ENCODE data around the gene PTPRO.

PTPRO gene

GRCh38 chr12:15458008-15458407 is 135.7 kb downstream of the PTPRO start:
- no peak for DNase-seq

DNA sequence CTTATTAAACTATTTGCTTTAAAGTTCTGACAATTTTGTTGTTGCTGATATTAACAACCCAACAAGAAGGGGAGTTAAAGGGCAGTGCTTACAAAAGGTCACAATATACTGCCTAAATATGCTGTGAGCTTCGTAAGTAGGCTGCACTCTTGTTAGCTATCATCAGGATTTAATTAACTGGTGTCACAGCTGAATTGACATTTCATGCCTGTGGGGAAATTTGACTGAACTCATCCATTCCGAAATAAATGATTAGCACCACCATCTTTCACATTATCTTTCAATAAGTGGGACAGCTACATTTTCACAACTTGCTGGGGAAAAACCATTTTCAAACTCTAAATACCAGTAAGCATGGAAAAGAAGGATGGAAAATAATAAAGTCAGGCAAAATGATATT is 146.6 kb downstream of the PTPRO start:
- DNase-seq = no peak

DNA sequence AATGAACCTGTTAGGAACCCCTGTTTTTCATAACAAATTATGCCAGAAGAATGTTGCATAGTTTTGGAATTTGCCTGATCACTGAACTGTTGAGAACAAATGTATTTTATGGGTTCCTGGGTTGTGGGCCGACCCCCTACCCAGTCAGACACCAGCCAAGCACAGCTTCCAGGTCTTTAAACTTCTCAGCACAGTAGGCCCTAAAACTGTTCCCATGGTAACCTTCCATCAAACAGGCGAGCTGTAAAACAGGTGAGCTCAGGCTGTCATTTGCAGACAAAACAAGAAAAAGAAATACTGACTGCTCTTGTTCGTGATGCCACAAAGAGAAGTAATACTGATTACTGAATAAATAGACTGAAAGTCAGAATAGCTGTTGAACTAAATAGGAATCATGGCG is 147.0 kb downstream of the PTPRO start:
- peak in 1 of 2 experiments; percentile 55 for DNase-seq

- DNase-seq = no peak
These were observed 149.7 kb downstream of the PTPRO start for GRCh38 chr12:15472036-15472435.

DNA sequence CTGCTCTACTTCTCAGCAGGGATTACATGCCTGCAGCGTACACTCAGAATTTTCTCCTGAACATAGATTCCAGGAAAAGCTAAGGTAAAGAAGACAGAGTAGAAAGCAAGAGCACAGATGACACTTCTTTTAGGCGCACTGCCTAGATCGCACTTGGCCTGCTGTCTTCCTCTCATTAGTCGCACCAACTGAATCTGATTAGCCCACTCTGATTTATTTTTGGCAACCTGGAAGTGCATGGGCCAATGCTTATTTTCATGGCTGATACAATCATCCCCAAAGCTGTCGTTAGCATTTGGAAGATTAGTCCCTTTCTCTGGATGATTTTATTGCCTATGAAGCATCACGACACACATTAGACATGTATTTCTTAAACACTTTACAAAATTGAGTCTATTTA is 152.5 kb downstream of the PTPRO start:
- DNase-seq = peak in 1 of 2 experiments; percentile 8

GRCh38 chr12:15477761-15478160 is 155.5 kb downstream of the PTPRO start:
- DNase-seq = no peak

GRCh38 chr12:15481846-15482245 is 159.5 kb downstream of the PTPRO start:
- no peak for DNase-seq

DNA sequence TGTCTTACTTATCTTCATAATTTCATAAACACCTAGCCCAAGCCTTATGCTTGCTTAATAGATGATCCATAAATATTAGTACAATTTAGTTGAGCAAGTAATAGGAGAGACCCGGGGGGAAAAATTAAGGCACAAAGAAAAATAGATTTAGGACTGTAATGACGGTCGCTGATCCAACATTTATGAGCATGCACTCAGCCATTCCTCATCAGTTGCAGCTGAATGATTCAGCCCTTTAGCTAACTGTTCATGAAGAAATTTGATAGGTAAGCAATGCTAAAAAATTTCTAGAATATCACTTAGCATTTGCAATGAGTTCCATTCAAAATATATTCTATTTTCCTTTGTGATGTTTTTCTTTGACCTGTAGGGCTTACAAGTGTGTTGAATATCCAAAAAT is 163.2 kb downstream of the PTPRO start:
- DNase-seq = no peak

DNA sequence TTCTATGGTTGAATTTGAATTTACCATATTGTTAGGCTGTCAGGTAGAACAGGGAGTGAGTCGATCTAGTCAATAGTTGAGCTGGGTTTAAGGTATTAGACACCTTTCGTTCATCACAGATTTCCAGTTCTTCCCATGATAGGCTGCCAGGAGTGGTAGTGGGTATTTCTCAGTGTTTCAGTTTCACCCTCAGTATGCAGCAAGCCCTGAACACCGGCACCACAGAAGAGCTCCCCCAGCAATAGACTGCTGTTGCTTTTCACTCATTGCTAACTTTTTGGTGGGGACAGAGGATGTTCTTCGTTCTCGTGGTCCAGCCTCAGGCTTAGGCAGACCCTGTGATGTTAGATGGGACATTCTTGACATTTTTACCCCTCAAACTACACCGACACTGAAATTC is 164.6 kb downstream of the PTPRO start:
- DNase-seq = no peak

DNA sequence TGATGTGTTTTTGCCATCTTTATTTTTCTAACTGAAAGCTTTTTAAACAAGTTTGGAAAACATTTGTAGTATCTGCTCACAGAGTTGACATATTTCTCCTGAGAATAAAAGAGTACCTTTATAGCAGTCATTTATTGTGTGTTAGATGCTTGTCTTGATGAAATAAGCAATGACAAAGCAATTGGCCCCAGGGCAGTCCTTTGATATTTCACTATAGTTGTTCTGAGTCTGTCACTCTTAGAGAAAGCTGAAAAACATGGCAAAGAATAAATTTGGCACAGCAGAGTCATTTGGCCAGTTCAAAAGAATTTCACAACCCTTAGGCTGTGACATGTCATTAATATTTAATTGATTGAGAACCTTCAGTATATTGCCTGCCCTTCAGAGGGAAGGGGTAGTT is 166.2 kb downstream of the PTPRO start:
- no peak for DNase-seq

GRCh38 chr12:15494329-15495046 is 172.2 kb downstream of the PTPRO start:
- DNase-seq = no peak

GRCh38 chr12:15495746-15496145 is 173.4 kb downstream of the PTPRO start:
- DNase-seq = no peak

GRCh38 chr12:15496738-15497137 is 174.4 kb downstream of the PTPRO start:
- DNase-seq = no peak

DNA sequence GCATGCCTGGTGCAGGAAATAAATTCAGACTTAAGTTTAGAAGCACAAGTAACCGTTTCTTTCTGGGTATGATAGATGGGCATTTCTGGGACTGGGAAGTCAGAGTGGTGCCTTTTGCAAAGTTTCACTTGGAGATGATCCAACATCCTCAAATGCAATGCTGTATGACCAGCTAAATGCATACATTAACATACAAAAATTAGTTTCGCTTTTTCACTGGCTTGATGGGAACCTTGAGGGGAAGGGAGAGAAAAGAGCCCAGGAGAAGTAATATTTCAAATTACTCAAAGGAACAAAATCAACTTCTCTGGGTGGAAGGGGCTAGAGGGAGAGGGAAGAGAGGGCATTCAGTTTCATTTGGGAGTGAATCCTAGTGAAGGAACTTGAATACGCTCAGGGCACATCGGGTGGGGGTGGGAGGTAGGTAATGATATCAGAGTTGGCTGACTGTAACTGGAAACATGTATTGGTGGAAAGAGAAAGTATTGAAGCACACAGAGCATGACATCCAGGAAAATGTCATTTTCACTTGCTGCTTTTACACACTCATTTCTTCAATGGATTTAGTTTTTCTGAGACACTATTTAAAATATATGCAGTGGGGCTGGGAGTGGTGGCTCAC is 175.5 kb downstream of the PTPRO start:
- no peak for DNase-seq

DNA sequence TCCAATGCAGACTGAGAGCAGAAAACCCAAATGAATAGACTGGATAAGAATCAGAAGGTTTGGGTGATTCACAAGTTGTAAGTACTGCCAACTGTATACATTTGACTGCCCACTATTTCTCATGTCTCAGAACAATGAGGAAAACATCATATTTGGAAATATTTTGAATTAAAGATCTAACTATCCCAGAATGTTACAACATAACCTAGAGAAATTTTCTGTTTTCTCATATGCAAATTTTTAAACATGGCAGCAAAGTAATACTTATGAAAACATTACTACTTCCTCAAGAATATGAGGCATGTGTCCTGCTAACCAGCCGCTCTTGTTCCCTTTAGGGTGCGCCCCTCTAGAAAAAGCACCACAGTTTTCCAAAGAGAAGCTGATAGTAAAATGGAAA is 179.9 kb downstream of the PTPRO start:
- no peak for DNase-seq

DNA sequence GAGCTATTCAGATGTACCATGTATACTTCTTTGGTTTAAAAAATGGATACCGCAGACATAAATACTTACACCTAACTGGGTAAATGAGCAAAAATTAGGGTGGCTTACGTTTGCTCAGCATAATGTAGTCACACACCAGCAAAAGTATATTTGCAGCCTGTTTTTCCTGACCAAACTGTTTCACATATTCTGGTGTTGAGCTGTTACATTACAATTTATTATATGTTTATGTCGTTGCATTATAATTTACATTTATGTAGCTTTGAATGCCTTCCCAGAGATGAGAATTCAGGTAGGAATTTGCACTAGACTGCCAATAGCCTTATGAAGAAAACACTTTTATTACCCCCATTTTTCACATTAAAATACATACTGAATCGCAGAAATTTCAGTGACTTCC is 183.3 kb downstream of the PTPRO start:
- no peak for DNase-seq

DNA sequence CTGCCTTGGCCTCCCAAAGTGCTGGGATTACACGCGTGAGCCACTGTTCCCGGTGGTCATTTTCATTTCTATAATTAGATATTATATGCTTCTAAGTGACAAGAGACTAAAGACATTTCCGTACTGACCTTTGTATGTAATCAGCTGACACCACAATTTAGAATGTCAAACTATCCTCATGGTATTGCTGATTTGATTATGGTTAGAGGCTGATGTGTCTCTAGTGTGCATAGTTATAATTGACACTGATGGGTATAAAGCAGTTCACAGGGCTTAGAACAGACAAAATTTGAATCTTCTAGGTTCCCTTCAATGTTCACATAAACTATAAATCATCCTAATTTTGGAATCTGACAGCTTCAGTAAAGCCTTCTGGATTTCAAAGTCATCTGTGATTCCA is 192.7 kb downstream of the PTPRO start:
- no peak for DNase-seq

GRCh38 chr12:15520083-15520482 is 197.8 kb downstream of the PTPRO start:
- DNase-seq = peak; percentile 15 to 63

- DNase-seq = no peak
These were observed 198.5 kb downstream of the PTPRO start for GRCh38 chr12:15520844-15521243.

DNA sequence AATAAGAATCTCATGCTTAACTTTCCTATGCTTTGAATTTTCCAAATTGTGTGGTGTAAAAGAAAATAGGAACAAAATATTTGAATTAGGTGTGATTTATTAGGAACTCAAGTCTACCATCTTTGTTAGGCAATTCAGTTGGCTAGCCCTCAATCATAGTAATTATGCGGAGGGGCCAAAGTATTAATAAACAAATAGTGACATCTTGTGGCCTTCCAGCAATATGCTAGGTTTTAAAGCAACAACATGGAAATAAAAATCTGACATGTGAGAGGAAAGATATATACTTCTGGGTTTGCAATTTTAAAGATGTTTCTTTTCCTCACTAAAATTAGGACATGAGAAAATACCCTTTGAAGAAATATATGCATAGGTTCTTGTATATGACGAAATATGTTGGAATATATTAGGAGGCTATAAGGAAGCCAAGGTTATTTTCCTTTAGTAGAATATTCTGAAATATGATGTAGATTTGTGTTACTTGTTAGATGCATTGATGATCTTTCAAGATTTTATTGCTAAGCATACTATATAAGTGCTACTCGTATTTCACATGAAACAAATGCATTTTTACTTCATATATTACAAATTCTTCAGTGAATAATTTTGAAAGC is 200.4 kb downstream of the PTPRO start:
- peak; percentile 64 to 81 for DNase-seq

GRCh38 chr12:15525441-15525840 is 203.1 kb downstream of the PTPRO start:
- DNase-seq = no peak

DNA sequence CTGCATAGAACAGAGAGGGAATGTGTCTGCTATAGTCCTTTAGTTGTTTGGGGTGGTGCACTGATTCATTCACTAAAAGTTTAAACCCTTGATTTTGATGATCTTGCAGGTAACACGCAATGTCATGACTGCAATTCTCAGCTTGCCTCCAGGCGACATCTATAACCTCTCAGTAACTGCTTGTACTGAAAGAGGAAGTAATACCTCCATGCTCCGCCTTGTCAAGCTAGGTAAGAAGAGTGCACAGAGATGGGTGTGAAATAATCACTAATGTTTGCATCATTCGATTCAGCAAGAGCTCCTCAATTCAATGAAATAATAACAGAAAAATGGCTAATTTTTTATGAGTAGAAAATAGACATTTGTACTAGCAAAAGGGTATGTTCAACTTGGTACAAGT is 203.7 kb downstream of the PTPRO start:
- DNase-seq = no peak

- no peak for DNase-seq
These were observed 205.1 kb downstream of the PTPRO start for GRCh38 chr12:15527201-15528080.
